ENCODE results near the gene CLCN1.

- TF ChIP-seq EZH2 (IDR thresholded peaks at IDR 0.05; ENCODE audit: low read length, missing control alignments) (no peak), CTCF (conservative IDR thresholded peaks at IDR 0.05 in 1 of 2, IDR thresholded peaks at IDR 0.05 in 1 of 2; ENCODE audit: low read depth in 1 of 2, low read length in 2 of 2) (no peak)
Measured at GRCh38 chr7:143379611-143380259, 63.8 kb downstream of the CLCN1 start.

All from fibroblast of lung (primary cell).